Tongue (tissue), 2 donors: ENCODE results near the gene JARID2. TPM values are rescaled to one million over a fixed set of nuclear protein-coding genes. Genes with fewer than 3 reads are reported as not detected.
"Not testable (repeated sequence)": the region's sequence is repeated elsewhere in the genome, so short reads cannot be mapped to it uniquely, and the experiment has no call there.

Experiments
- DNase-seq: peaks from one replicate; pipeline ENCODE4 v3.0.0-alpha.2; 2015
- total RNA-seq: library from RNA; depleted of rRNA; stranded (reverse); fragments of >200 nt; gene quantifications from one replicate; pipeline ENCODE4 v1.2.3, GENCODE V29; 2014

Gene JARID2
- total RNA-seq, 1 donor from 2014 or later: 18.2 TPM

DNA sequence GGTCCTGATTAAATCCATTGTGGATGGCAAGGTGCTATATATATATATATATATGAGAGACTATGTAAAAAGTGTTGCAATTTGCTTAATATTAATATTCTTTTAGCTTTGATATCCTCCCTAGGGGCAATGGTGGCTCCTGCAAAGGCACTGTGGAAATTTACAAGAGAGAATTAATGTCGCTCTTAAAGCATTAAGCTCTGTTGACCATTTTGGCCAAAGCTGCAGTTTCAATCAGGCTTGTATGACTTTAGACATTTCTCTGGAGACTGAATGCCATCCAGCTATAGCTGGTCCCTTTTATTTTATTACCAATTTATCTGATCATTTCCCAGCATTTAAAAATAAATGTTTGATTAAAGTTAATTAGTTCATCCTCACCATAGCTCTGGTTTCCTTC lies 155.3 kb downstream of the JARID2 start:
- DNase-seq: no peak

DNA sequence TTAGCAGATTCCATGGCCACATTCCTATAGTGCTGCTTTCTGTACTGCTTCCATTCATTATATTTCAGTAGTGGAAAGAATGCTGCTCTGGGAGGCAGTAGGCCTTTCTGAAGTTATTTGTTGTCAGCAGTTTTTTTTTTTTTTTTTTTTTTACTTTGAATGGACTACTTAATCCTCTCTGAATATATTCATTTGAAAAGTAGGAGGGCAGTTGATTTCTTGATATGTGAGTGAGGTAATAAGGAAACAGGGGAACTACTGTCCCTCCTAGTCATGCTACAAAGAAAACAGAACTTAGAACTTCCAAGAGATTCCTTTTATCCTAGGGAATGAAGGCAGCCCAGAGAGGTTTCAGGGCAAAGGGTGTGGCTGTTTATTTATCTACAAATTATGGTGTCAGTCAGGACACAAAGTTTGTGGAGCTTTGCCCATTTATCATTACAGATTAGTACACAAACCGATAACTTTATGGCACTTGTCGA lies 155.9 kb downstream of the JARID2 start:
- DNase-seq: no peak

DNA sequence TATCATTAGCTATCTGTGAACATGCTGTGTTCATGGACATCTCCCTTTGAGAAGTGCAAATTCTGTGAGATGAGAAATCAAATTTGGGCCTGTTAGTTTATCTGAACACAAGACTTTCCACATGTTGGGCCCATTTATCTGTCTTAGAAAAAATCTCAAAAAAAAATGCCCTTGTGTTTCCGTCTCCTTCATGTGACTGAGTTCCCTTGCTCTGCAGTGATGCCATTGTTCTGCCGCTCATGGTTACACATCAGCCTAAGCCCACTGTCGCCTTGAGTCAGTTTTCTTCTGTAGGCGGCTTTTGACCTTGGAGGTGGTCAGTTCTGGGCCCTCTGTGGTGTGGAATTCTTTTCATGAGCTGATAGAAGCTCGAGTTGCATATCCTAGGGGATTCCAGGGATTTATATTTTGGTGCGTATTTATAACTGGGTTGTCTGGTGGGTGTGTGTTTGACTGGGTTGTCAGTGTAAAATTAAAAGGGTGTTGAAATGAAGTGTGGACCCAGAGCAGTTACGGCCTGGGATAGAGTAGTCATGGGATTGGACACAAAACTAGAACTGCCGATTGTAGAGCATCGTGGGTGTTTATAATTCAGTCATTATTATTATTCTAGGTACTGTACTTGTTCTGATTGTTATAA lies 156.7 kb downstream of the JARID2 start:
- no peak for DNase-seq

DNA sequence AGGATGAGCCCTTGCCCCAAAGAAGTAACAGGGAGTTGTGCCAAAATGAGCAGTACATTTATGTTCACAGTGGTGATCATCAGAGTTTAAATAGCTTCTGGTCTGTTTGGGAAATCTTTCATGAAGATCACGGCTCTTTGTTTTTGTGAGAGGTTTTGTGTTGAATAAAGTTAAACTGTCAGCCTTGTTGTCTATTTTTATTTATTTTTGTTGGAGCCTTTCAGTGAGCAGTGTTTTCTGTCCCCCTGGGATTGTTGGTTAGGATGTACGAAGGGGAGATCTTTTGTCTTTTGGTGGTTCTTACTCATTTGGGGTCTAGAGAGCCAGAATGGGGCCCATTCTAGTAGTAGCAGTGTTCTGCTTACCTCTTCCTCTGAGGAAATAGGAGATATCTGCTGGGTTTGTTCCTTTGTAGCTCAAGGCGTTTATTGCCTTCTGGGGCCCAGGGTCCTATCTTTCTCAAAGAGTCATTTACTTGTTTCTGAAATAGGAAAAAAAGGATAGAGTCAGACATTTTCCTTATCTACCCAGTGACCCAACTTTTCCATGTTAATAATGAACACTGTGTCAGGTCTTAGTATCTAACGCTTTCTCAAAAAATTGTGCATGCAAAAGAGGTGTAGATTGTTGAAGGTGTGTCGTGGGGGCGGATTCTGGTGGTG lies 157.4 kb downstream of the JARID2 start:
- DNase-seq: no peak

DNA sequence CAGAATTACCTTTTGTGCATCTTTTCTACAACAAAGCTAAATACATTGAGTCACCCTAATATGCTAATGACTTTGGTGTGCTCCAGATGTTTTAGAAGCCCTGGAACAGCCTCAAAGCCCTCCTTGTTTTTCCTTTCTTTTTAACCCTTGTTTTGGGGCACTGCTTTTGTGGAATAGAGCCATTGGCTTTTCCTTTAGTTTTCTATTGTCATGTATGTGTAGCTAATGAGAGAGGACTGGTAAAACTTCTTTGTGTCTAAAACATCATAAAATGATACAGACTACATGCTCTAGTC lies 158.8 kb downstream of the JARID2 start:
- no peak for DNase-seq

DNA sequence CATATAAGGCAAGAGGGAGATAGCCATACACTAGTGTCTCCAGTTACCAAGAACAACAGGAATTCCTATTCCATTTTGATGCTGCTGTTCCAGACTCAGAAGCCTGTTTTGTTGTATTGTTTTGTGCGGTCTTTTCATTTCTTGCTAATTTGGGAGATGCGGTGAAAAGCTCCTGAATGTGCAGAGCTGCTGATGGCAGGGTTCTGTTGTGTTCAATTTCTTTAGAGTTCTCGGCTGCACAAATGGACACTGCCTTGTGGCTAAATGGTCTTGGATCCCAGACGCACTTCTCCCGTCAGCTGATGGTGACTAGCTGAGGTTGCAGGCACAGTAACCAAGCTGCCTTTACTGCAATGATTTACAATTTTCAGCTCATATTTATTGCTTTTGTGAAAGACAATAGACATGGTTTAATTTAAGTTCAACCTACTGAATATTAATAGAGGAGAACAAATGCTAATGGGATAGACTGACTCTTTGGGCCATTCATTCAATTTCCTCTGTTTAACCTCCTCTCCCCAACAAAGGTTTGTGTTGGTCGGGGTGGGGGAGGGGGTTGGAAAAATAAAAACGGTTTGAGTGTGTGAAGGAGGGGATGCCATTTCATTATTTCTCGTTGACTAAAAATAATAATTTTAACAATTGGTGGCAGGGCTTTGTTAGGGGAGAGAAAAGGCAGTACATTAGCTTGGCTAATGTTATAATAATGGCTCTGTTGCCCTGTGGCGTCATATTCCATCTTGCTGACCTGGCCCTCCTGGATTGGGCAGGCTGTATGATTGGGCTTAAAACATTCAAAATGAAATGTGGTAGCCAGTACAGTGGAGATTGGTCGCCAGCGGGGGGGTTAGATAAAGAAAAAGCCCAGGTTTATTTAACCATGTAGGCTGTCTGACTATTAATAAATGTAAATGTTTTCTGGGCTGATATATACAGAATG lies 159.5 kb downstream of the JARID2 start:
- no peak for DNase-seq

DNA sequence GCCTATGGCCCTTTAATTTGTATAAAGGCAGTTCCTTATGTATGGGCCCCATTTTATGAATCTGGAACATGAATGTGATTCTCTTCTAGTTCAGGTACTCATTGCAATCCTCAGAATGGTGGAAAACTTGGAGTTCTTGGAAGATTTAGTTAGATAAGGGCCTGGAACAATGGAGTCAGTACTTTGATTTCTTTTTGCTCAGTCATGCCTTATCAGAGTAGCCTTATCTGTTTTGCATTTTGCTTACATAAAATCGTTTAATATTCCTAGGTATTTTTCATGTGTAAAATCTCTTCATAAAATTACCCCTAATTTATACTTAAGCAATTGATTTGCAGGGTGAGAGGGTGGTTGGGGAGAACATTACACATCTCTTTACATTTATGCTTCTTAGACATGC lies 160.6 kb downstream of the JARID2 start:
- no peak for DNase-seq

DNA sequence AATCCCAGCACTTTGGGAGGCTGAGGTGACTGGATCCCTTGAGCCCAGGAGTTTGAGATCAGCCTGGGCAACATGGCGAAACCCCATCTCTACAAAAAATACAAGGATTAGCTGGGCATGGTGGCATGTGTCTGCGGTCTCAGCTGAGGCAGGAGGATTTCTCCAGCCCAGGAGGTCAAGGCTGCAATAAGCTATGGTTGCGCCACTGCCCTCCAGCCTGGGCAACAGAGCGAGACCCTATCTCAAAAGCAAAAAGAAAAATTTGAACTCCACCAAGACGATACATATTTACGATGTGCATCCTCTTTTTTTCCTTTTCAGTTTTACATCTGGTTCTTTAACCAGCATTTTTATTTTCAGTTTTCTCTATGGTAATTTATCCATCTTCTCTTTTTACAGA lies 162.1 kb downstream of the JARID2 start:
- no peak for DNase-seq

DNA sequence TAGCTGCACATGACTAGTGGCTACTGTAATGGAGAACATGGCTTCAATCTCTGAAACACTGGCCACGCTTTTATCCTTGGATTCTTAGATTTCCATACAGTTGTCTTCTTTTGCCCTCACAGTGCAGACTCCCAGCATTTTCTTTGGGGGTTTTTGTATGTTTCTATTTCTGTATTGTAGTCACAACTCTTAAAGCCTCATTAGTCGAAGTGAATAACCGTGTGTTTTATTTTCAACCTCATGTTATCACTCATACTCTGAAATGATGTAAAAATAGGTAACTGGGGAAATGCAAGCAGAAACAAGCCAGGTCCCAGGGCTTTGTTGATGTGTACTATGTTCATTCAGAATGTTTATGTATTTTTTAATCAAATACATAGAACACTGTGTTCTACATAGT lies 162.9 kb downstream of the JARID2 start:
- DNase-seq: no peak

DNA sequence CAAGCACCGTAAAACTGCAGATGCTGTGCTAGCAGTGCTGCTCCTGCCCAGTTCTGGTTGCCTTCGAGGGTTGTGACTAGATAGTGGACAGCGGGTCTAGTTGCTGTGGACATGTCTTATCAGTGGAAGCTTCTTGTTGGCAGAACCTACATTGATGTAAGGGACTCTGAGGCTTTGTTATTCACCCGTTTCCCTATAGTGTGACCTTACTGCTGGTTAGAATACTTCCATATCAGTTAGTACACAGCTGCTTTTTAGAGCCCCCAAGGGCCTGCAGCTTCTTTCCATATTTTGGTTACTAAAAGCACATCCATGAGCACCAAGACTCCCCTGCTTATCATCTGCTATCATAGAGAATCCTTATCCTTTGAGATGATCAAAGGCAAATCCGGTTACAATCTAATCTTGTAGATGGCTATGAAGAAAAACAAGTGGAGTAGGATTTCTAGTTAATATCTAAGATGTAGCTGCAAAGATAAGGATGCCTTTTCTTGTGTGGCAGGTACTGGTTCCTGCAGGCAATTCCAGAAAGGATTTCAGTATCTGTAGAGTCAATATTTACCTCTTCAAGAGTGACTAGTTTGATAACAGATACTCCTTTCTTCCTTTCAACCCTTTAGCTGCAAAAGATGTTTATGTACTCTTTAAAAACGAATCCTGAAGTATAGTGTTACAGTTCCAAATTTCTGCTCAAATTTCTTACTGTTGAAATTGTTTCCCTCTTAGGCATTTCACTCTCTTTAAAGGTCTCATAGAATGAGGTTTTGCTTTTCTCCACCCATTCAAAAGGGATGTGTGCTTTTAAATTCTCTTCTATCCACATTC lies 163.6 kb downstream of the JARID2 start:
- DNase-seq: no peak

DNA sequence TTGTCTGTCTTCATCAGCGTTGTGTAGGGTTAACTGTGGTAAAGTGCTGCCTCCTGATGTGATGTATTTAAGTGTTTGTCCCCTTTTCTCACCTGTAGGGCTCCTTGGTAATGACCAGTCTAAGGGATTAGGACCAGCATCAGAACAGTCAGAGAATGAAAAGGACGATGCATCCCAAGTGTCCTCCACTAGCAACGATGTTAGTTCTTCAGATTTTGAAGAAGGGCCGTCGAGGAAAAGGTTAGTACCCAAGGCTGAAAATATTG lies 164.2 kb downstream of the JARID2 start:
- DNase-seq: no peak

DNA sequence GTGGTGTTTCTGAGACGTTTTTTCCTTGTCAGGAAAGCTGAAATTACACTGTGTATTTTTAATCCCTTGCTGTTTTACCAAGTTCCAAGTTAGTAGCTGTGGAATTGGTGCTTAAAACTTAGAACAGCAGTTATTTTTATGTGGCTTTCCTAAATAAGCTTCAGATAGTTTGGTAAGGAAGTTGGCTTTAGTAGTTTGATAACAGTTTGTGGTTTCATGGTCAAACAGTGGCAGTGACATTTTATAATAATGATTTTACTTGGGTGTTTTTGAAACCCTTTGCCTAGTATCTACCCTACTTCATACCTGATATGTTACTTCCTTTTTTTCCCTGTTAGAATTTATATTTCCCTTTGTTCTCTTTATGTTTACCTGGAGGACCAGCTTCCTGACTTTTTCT lies 164.9 kb downstream of the JARID2 start:
- DNase-seq: no peak

DNA sequence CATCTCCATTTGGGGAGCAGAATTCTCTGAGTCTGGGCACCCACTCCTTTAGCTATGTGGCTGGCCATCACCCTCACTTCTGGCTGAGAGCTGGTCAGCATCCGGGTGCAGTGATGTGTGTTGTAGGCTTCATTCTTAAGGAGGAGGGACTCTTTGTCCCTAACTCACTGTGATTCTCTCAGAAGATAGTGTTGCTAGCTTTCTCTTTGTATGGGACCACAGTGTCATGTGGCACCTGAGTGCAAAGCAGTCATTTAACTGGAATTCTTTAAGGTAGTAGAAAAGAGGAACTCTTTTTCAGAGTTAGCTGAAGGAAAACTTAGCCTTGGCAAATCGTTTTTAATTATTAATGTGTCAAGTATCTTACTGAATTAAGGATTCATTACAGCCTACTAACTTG lies 165.9 kb downstream of the JARID2 start:
- DNase-seq: no peak

DNA sequence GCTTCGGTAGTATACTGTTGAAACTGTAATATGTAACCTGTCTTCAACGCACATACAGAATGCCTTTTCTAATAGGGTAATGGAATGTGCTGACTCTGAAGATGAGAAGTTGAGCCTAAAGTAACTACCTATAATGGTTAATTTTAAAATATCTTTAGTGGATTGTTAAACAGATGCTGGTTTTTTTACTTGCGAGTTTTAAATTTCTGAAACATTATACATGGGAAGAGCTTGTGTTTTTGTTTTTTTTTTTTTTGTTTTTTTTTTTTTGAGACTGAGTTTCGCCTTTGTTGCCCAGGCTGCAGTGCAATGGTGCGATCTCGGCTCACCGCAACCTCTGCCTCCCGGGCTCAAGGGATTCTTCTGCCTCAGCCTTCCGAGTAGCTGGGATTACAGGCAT lies 166.9 kb downstream of the JARID2 start:
- no peak for DNase-seq

DNA sequence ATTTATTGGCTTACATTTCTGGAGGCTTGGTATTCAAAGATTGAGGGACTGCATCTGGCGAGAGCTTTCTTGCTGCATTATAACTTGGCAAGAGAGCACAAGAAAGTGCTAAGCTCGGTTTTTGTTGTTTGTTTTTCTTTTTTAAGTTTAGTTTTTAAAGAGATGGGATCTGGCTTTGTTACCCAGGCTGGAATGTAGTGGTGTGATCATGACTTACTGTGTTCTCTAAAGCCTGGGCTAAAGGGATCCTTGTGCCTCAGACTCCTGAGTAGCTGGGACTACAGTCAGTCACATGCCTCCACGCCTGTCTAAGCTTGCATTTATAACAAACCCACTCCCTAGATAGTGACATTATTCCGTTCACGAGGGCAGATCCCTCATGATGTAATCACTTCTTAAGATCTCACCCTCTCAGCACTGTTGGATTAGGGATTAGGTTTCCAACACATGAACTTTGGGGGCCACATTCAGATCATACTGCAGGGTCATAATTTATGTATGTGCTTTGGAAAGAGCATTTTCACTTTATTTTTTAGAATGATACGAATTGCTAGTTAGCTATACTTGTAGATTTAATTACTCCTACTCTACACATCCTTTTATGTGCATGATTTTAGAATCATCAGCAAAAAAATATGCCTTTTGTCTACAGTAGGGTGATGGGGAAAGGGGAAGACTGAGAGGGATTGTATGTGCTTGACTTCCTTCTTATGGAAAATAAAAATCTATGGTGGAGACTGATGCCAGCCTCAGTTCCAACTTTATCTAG lies 167.8 kb downstream of the JARID2 start:
- peak; percentile 73 for DNase-seq

DNA sequence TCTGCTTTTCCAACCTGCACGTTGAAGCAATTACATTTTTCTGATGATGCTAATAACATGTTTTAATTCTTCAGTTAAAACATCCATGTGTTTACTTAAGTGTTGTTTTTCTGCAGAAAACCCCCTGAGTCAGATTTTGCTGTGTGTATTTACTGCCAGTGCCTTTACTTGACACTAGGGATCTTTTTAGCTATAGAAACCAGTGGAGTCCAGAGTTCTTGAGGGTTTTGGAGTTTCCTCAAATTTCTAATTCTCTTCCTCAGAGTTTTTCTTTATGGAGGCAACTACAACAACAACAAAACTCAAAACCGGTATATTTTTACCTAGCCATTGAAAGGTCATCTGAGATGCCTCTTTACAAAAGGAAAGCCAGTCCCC lies 168.4 kb downstream of the JARID2 start:
- DNase-seq: no peak

DNA sequence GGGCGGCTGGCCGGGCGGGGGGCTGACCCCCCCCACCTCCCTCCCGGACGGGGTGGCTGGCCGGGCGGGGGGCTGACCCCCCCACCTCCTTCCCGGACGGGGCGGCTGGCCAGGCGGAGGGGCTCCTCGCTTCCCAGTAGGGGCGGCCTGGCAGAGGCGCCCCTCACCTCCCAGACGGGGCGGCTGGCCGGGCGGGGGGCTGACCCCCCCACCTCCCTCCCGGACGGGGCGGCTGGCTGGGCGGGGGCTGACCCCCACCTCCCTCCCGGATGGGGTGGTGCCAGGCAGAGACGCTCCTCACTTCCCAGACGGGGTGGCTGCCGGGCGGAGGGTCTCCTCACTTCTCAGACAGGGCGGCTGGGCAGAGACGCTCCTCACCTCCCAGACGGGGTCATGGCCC lies 169.8 kb downstream of the JARID2 start:
- not testable (repeated sequence) for DNase-seq

DNA sequence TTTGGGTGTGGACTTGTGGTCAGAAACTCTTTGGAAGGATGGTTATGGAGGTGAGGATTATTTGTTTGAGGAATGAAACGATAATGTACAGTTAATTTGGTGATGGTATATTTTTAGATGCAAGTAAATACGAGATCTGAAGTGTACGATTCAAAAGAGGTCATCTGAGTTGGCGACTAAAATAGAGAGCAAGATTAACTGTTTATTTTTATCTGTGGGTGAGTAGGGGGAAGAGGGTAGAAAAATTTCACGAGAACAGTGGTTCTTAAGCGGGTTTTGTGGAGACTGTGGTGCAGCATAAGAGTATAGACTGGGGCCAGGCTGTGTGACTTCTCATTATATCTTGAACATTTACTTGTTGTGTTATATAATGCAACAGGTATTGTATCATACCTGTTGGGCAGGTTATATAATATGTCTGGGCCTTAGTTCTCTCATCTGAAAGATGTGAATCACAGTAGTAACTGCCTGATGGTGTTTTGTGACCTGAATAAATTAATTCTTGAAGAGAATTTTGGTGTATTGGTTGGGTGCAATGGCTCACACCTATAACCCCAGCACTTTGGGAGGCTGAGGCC lies 171.2 kb downstream of the JARID2 start:
- DNase-seq: no peak

DNA sequence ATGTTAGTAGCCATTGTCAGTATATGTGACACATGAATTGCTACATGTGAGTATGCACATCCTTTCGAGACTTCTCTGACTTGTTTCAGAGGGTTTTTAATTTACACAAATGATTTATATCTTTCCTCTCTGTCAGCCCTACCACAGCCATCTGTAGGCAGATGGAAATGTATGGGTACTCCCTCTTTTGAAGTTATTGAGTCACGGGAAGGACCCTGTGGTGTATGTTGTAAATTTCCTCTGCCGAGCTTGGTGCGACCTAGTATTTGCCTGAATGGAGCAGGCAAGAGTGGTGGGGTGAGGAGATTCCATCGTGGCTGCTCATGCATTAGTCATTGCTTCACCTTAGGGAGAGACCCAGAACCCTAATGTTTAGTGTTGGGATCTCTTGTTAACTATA lies 171.9 kb downstream of the JARID2 start:
- DNase-seq: no peak

DNA sequence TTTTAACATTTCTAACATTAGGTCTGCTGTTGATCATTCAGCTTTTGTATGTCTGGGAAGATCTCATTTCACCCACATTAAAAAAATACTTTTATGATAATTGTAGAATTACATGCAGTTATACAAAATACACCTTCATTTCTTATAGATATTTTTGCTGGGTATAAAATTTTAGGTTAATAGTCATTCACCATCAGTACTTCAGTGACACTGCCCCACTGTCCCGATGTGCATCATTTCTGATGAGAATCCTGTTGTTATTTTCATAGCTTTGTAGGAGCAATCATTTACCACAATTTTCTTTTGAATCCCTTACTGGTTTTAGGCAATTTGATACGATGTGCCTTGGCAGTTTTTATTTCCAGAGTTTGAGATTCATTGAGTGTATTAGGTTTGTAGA lies 173.6 kb downstream of the JARID2 start:
- no peak for DNase-seq

DNA sequence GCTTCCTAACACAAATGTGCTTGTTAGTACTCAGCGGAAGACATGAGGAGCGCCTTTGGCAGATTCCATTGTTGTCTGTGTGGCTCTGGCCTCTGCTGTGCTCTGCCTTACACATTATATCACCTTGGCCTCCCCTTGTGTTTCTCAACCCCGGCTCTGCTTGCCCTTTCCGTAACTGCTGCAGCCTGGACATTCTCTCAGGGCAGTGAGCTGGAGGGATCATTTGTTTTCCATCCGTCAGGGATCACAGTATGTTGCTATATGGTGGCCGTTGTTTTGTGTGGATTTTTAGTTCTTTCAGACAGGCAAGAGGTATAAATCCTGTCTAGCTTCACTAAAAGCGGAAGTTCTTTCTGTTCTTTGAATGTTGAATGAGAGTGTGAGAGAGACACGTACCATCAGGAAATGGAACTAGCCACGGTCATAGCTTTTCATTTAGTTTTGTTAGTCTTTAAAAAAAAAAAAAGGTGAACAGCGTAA lies 175.1 kb downstream of the JARID2 start:
- DNase-seq: no peak
